ENCODE data around the gene CLOCK. TPM values are rescaled to one million over a fixed set of nuclear protein-coding genes. Genes with fewer than 3 reads are reported as not detected.

The CLOCK gene
- polyA plus RNA-seq, 4 donors, result 21.2 to 23.6 (median 22.1) TPM

DNA sequence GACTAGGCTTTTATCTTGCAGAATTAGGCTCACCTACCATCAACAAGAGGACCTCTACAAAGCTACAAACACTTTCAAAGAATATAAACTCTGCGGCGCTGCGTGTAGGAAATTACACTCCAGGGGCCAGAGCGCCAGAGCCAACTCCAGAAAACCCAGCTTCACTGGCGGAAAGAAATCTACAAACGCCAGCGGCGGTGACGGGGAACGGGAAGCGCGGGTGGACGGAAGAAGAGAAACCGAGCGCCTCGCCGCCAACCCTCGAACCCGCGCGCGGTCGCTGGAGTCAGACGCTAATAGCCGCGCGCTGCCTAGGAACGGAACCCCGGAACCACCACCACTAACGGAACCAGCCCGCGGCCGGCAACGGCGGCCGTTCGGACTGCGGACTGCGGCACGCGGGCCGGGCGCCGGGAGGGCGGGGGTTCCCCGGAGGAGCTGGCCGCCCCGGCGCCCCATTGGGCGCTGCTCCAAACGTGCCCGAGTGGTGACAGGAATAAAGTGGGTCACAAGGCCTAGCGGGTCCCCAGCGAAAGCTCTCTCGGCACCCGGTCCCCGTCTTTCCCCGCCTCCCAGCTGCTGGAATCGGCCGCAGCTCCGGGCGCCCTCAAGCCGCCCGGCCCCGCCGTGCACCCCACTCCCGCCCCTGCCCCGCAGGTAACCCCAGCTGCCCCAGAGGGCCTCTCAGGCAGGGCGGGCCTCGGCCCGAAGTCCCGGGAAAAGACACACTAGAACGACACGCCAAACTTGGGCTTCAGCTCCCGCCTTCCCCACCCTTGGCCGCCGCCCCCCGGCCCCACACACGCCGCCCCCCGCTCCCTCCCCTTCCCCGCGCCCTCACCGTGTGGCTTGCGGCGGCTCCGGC is 836 bp downstream of the CLOCK start:
- DNase-seq (ENCODE audit: low read depth in 4 of 4, low spot score in 3 of 4), result peak; percentile 45 to 50 (median 48)

DNA sequence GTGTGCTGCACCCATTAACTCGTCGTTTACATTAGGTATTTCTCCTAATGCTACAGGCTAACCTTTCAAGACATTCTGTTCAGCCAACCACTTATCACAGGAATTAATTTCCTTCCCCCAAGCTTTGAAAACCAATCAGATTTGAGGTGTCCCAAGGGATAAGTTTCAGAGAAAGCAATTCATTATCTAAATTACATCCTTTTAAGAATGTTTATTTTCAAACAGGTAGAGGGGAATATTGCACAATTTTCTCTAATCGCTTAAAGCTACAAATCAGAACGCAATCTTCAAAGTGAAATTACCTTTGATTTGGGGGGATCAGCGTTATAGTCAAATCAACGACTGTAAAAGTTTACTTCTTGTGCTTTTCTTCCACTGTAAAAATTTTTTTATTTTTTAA is 1.6 kb downstream of the CLOCK start:
- DNase-seq (ENCODE audit: low read depth in 4 of 4, low spot score in 3 of 4), result no peak

DNA sequence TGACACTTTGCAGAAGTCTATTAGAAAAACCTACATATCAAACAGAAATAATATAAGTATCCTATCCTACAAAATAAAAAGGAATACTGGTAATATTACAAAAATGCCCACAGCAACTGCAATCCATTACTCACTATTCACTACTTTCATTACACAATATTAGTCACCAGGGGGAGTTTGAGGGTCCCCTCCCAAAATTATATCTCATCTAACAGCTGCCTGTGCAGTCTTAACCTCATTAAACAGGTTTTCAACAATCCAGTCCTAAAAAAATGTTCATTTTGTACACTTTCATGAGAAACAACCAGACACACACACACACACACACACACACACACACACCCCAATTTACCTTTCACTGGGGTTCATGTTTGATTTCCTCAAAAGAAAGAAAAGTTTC is 2.9 kb downstream of the CLOCK start:
- DNase-seq (ENCODE audit: low read depth in 4 of 4, low spot score in 3 of 4), result no peak

DNA sequence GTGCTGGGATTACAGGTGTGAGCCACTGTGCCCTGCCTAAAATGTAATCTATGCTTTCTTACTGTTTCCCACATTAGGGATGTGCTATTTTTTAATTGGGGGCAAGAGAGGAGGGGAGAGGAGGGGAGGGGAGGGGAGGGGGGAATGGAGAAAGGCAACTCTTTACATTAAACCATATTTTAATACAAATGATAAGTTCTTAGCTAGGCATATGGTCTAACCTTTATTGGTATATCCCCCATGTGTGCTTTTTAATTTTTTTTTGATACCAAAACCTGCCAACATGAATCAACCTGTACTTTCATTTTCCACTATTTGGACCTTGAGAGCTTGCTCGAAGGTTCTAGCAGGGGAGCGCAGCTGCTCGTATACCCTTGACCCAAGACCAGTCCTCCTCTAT is 6.4 kb downstream of the CLOCK start:
- no peak for DNase-seq (ENCODE audit: low read depth in 4 of 4, low spot score in 3 of 4)

DNA sequence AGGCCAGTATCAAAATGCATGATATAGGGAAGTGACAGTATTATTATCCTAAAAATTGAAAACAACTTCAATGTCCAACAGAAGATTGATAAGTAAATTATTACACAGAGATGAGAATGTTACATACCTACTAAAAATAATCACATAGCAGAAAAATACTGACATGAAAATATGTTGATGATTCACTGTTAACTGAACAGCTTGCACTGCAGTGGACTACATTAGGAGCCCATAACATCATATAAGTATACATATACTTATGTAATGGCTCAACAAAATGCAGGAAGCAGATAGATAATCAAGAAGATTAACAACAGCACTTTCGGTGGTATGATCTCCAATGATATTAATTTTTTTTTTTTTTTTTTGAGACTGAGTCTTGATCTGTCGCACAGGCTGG is 7.1 kb downstream of the CLOCK start:
- DNase-seq (ENCODE audit: low read depth in 4 of 4, low spot score in 3 of 4), result no peak

DNA sequence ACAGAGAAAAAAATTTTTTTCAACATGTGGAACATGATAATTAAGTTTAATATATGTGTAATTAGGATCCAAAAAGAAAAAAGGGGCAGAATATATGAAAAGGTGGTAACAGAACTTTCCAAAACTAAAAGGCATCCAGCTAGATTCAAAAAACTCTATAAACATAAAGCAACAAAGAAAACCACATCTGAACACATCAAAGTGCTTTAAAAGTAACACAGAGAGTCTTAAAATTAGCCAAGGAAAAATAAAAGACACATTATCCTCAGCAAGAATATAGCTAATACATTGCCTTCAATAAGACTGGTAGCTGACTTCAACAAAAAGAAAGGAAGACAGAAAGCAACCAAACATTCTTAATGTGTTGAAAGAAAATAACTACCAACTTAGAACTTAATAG is 8.2 kb downstream of the CLOCK start:
- no peak for DNase-seq (ENCODE audit: low read depth in 4 of 4, low spot score in 3 of 4)

DNA sequence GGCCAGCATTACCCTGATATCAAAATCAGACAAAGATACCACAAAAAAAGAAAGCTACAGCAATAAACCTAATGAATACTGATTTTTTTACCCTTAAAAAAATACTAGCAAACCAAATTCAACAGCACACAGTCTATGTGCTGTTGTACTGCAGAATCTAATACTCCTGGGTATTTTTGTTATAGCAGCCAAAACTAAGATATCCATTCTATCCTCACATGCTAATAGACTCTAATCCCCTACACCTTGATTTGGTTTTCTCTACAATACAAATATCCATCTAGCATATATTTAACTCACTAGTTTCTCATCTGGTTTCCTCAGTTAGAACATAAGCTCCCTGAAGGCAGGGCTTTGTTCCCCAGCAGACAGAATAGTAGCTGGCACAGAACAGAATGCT is 12.4 kb downstream of the CLOCK start:
- no peak for DNase-seq (ENCODE audit: low read depth in 4 of 4, low spot score in 3 of 4)

DNA sequence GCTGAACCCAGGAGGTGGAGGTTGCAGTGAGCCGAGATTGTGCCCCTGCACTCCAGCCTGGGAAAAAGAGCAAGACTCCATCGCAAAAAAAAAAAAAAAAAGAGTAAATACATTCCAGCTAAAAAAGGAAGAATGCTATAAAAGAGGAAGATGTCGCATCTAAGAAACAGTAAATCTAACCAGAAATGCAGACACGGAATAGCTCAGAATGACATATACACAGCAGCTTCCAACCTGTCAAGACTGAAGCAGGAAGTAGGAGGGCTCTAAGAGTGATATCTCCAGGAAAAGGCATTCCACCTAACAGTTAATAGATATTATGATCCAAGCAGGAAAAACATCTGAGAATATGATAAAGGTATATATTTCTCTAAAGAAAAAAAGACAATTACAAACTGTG is 16.0 kb downstream of the CLOCK start:
- no peak for DNase-seq (ENCODE audit: low read depth in 4 of 4, low spot score in 3 of 4)

DNA sequence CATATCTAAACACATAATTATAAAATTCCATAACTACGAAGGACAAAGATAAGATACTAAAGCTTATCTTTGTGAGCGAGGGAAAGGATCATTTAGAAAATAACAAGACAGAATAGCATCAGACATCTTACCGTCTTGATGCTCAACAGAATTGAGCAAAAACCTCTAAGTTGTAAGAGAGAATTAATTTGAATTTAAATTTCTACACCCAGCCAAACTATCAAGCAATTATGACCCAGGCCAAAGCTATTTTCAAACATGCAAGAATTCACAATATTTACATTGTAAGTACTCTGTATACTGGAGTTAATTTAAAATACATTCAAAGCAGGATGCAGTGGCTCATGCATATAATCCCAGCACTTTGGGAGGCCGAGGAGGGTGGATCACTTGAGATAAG is 16.5 kb downstream of the CLOCK start:
- no peak for DNase-seq (ENCODE audit: low read depth in 4 of 4, low spot score in 3 of 4)

DNA sequence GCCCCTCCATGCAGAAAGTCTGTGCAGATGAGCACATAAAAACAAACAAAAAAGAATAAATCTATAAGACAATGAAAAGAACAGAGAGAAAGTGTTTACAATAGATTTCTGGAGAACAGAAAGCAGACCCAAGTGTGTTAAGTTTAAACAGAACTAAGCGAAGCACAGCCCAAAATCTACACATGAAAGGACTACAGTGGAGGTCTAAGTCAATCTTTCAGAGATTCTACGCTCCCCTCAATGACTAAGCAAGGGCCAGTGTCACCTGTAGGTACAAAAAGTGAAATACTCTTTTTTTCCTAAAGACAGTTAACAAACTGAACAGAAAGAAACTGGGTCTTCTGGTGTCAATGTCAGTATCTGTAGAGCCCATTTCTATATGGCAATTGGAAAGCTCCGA is 18.2 kb downstream of the CLOCK start:
- DNase-seq (ENCODE audit: low read depth in 4 of 4, low spot score in 3 of 4), result no peak

DNA sequence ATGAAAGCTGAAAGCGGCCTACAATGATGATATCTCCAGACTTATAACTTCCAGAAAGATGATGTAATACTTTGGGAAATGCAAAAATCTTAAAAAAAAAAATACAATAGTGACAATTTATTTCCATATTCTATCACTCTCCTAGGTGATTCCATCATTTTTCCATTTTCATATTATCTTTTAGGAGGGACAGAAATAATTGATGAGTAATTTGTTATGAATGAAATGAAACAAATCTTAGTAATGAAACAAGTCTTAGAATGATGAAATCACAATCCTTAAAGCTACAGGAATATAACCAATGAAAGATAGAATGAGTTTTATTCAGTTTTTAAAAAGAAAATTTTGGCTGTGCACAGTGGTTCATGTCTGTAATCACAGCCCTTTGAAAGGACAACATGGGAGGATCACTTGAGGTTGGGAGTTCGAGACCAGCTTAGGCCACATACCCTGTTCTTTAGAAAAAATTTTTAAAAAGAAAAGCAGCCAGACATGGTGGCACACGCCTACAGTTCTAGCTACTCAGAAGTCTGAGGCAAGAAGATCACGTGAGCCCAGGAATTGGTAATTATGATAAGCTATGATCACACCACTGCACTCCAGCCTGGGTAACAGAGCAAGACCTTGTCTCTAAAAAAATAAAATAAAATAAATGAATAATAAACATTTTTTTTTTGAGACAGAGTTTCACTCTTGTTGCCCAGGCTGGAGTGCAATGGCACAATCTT is 21.7 kb downstream of the CLOCK start:
- no peak for DNase-seq (ENCODE audit: low read depth in 4 of 4, low spot score in 3 of 4)

DNA sequence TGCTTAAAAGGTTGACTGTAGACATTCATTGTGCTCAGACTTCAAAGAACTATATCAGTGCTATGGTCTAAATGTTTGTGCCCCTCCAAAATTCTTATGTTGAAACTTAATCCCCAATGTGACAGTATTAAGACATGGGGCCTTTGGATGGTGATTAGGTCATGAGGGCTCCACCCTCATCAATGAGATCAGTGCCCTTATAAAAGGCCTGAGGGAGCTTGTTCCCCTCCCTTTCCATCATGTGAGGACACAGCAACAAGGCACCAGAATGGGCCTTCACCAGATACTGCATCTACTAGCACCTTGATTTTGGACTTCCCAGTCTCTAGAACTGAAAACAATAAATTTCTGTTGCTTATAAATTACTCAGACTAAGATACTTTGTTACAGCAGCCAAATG is 28.3 kb downstream of the CLOCK start:
- no peak for DNase-seq (ENCODE audit: low read depth in 4 of 4, low spot score in 3 of 4)

DNA sequence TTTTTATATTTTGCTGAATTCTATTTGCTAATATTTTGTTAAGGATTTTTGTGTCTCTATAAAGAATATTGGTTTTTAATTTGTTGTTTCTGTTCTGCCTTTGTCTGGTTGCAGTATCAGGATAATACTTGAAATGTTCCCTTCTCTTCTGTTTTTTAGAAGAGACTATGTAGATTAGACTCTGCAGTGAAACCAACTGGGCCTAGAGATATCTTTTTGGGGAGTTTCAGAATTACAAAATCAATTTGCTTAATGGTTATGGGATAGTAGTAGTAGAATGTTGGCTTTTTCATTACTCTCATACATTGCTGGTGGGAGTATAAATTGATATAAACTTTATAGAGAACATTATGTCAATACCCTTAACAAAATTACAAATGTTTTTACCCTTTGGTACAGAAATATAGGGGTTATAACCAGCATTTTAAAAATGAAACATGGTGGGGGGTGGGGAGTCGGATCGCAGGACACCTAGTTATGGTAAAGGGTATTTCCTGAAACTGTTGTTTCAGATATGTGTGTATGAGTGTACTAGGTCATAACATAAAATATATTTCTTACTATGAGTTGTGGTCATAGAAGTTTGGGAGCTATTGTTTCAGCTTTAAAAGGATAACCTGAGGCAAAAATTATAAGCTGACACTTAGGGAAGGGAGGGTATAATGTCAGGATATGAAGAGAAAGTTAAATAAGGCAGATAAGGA is 29.0 kb downstream of the CLOCK start:
- DNase-seq (ENCODE audit: low read depth in 4 of 4, low spot score in 3 of 4), result no peak

DNA sequence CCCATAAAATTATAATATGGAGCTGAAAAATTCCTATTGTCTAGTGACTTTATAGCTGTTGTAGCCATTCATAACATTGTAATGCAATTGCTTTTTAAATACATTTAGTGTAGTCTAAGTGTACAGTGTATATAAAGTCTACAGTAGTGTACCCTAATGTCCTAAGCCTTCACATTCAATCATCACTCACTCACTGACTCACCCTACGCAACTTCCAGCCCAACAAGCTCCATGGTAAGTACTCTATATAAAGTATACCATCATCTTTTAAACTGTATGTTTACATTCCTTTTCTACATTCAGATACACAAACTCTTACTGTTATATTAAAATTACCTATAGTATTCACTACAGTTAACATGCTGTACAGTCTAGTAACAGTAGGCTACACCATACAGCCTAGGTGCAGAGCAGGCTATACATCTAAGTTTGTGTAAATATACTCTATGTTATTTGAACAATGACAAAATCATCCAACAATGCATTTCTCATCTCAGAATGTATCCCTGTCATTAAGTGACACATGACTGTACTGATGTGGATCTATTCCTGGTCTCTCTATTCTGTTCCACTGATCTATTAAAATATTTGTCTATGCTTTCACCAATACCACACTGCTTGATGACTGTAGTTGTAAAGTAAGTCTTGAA is 33.7 kb downstream of the CLOCK start:
- no peak for DNase-seq (ENCODE audit: low read depth in 4 of 4, low spot score in 3 of 4)

DNA sequence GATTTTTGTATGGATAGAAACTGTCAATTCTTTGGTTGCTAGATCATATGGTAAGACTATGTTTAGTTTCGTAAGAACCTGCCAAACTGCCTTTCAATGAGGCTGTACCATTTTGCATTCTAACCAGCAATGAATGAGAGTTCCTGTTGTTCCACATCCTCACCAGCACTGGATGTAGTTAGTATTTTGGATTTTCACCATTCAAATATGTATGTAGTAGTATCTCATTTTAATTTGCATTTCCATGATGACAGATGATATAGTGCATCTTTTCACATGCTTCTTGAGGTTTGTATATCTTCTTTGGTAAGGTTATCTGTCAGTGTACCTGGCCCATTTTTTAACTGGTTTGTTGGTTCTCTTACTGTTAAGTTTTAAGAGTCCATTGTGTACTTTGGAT is 34.6 kb downstream of the CLOCK start:
- DNase-seq (ENCODE audit: low read depth in 4 of 4, low spot score in 3 of 4), result no peak

DNA sequence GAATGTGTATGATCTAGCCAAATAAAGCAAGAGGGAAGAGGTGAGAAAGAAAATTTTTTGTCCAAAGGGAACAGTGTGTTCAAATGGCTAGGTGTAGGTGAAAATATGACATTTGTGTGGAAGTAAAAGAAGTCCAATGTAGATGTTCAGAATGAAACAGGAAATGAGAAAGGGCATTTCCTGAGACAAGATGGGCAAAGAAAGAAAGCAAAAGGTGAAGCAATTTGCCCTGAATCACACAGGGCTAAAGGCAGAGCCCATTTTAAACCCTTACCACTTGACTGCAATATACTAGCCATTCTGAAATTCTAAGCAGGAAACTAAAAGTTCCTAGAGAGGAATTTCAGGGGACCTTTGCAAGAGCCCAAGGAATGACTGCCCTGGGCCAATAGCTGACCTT is 36.0 kb downstream of the CLOCK start:
- no peak for DNase-seq (ENCODE audit: low read depth in 4 of 4, low spot score in 3 of 4)

DNA sequence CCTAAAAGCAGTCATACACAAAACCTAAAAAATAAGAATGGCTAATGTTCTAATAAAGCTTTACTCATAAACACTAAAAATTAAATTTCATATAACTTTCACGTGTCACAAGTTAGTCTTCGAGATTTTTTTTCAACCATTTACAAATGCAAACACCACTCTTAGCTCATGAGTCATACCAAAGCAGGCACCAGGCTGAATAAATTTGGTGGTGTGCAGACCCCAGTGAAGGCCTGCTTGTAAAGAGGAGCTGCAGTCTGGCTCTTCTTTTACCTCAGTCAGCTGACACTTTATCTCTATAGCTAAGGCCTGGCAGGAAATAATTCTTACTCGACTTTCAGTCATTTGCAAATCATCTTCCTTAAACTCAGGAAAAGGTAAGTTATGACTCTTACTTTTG is 37.4 kb downstream of the CLOCK start:
- DNase-seq (ENCODE audit: low read depth in 4 of 4, low spot score in 3 of 4), result no peak

DNA sequence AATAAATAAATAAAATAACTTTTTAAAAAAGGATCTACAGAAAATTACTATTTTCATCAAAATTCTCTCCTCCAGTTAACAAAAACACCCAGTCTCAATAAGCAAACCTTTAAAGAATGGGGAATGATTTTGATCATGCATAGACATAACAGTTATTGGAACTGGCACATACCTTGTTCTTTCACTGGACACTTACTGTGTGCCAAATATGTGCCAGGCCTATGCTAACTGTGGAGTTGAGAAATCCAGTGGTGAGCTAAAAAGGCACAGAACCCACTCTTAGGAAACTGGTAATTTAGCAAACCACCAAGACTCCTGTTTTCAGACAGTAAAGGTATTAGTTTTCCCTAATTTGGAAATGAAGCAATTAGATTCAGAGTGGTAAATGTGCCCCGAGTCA is 39.1 kb downstream of the CLOCK start:
- DNase-seq (ENCODE audit: low read depth in 4 of 4, low spot score in 3 of 4), result no peak

DNA sequence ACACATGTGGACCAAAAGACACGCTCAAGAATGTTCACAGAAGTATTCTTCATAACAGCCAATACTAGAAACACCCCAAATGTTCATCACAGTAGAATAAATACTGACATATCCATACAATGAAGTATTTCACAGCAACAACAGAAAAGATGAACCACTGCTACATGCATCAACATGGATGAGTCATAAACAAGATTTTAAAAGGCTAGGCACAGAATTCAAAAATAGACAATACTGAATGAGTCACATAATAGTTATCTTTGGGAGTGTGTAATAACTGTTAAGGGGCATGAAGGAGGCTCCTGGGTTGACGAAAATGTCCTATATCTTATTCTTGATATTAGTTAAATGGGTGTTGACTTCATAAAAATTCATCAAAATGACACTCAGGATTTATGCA is 43.5 kb downstream of the CLOCK start:
- DNase-seq (ENCODE audit: low read depth in 4 of 4, low spot score in 3 of 4), result no peak

DNA sequence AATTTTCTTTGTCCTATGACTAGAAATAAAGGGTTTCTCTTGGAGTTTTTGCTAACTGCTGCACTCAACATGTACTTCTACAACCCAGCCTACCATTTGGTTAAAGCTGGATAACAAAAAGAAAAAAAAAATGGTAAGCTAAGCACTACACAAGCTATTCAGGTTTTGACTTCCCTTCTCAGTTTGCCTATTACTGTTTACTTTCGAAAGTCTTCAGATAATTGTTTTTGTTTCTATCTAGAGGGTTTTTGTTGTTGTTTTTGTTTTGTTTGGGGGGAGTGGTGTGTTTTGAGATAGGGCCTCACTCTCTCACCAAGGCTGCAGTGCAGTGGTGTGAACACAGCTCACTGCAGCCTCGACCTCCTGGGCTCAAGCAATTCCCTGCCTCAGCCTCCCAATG is 46.6 kb downstream of the CLOCK start:
- no peak for DNase-seq (ENCODE audit: low read depth in 4 of 4, low spot score in 3 of 4)

DNA sequence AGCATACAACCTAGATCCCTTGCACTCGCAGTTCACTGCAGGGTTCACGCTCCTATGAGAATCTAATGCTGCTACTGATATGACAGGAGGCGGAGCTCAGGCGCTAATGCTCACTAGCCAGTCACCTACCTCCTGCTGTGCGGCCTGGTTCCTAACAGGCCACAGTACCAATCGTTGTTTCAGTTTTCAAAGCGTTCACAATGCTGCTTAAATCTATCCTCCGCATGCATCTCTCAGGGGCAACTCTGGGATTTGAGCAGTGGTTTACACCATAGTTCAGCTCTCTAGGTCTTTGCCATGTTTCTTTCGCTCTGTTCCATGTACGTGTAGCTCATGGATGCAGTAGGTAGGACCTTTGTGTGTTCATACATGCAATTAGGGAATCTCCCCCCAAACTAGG is 47.2 kb downstream of the CLOCK start:
- DNase-seq (ENCODE audit: low read depth in 4 of 4, low spot score in 3 of 4), result no peak
